Spinal cord (tissue), 10 donors: ENCODE results near the gene ZNF407. TPM values are rescaled to one million over a fixed set of nuclear protein-coding genes. Genes with fewer than 3 reads are reported as not detected.

Experiments used
- DNase-seq, 6 donors: peaks; one replicate each; pipeline versions ENCODE4 v3.0.0 to v3.0.0-alpha.2; 2013 to 2015; ENCODE audit warnings: low spot score in 6 of 6, low read depth in 4 of 6
- H3K27ac ChIP-seq: one replicate; pipeline ENCODE4 v1.5.1; 2013; ENCODE audit warnings: low read depth, low read length, control low read depth
- H3K27me3 ChIP-seq: one replicate; pipeline ENCODE4 v1.6.1; 2013; ENCODE audit warnings: low read length; ENCODE audit not compliant: control insufficient read depth, insufficient read depth
- H3K36me3 ChIP-seq: one replicate; pipeline ENCODE4 v1.6.1; 2013; ENCODE audit warnings: low read length; ENCODE audit not compliant: control insufficient read depth, insufficient read depth
- H3K4me1 ChIP-seq: one replicate; pipeline ENCODE4 v1.6.1; 2013; ENCODE audit warnings: low read length; ENCODE audit not compliant: control insufficient read depth, insufficient read depth
- H3K4me3 ChIP-seq: one replicate; pipeline ENCODE4 v1.5.1; 2013; ENCODE audit warnings: low read depth, low read length, control low read depth
- H3K9me3 ChIP-seq: one replicate; pipeline ENCODE4 v1.6.1; 2013; ENCODE audit warnings: low read length; ENCODE audit not compliant: control insufficient read depth, insufficient read depth
- WGBS: methylation state at CpG from one replicate; pipeline ENCODE4 v1.1.5; 2013; ENCODE audit warnings: missing lambda C conversion rate; ENCODE audit not compliant: insufficient coverage; 5-methylcytosine and 5-hydroxymethylcytosine counted together
- polyA plus RNA-seq, 2 donors: library from polyadenylated mRNA; unstranded; fragments of 120-200 nt; gene quantifications; one replicate each; pipeline ENCODE4 v1.2.1, GENCODE V29; 2013; ENCODE audit not compliant: insufficient read length in 2 of 2
- total RNA-seq, 2 donors: library from RNA; depleted of rRNA in 1 of 2; stranded (reverse); fragments of 120-200 nt in 1 of 2; fragments of >200 nt in 1 of 2; gene quantifications; one replicate each; pipeline versions ENCODE4 v1.2.3 to v1.2.4, GENCODE V29; 2013 to 2014
- donor health status: healthy.

ZNF407 gene
- total and polyA plus RNA-seq, 4 donors, result 7.9 to 22.8 (median 13.2) TPM

DNA sequence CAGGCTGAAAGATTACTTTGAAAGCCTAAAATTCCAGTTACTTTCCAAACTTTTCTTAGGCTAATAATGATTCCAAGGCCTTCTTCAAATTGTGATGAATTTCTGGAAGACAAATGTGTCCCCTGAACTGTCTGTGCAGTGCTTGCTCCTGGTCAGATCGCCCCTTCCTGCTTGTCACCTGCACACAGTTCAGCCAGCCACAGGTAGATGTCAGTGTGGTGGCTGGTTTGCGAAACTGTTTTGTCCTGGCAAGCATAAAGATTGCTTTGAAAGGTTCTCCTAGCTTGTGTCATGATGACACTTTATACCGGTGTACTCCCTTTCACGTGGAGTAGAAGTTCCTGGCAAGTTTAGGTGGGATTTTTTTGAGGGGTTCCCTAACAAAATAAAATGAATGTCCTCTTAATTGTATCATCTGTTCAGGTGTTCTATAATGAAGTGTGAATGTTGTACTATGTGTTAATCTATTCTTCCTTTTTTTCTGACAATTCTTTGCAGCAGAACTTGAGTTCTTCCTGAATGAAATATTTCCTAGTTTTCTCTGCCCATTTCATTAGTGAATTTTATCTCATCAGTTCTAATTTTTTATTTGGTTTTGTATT, 298.8 kb downstream of the ZNF407 start:
- Histone ChIP-seq H3K9me3 (no peaks in the 10 kb centered on the region), H3K27ac (no peak overlapping the region), H3K27me3 (no peaks in the 10 kb centered on the region), H3K36me3 (no peaks in the 10 kb centered on the region), H3K4me1 (peaks cover 5% of the 10 kb centered on the region), H3K4me3 (no peak overlapping the region)
- 46% methylated on average over 3 of the region's 4 CpGs for WGBS
- DNase-seq, result peak in 4 of 6 donors; percentile 21 to 90 (median 32)

DNA sequence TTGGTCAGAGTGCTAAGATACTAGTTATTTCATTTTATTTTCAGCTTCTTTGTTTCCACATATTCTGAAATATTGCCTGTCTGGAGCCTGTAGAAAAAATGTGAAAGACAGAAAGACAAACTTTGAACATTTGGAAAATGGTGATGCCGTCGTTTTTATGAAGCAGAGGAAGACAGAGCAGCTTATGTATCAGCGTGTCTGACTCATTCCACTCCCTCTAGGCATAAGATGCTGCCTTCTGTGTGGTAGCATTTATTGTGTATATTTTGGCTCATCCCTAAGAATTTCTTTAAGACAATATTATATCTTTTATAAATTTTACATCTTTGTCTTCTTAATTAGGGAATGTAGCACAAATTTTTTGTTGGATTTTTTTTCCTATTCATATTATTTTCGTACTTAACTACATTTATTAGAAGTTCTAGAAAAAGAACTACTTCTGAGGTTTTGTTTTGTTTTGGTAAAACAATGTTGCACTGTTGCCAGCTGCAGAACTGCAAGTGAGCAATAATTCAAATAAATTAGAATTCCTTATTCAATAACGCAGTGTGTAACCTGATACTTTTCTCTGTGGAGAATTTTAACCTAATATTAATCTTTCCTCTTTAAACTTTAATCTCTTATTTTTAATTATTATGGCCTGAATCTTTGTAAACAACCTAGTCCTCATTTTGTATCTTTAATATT, 300.4 kb downstream of the ZNF407 start:
- DNase-seq, result no peak
- Histone ChIP-seq H3K4me3 (no peak overlapping the region), H3K36me3 (no peaks in the 10 kb centered on the region), H3K27ac (peak overlapping the region; percentile 10), H3K27me3 (no peaks in the 10 kb centered on the region), H3K4me1 (peaks cover 5% of the 10 kb centered on the region), H3K9me3 (no peaks in the 10 kb centered on the region)
- no CpG with 5 or more reads among the region's 5 CpGs for WGBS

DNA sequence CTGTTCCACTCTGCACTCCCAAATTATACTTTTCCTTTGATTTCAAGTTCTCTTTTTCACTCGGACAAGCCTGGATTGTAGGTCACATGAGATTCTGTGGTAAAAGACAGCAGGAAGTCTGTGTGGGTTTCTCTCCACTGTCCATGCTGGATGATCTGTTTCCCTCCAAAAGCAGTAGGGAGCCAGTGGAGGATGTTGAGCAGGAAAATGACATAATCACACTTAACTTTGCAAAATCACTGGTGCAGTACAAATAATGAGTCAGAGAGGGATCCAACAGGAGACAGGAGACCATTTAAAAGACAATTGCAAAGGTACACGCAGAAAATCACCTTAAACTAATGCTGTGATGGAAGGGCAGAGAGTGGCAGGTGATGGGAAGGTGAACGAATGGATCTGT, 301.3 kb downstream of the ZNF407 start:
- DNase-seq, result peak in 2 of 6 donors; percentile 40 to 59
- 62% methylated on average over 2 of the region's 3 CpGs for WGBS
- no peak overlapping the region for H3K4me3 ChIP-seq
- H3K9me3 ChIP-seq, result no peaks in the 10 kb centered on the region
- H3K4me1 ChIP-seq, result peaks cover 5% of the 10 kb centered on the region
- no peaks in the 10 kb centered on the region for H3K36me3 ChIP-seq
- H3K27ac ChIP-seq, result no peak overlapping the region
- H3K27me3 ChIP-seq, result no peaks in the 10 kb centered on the region

DNA sequence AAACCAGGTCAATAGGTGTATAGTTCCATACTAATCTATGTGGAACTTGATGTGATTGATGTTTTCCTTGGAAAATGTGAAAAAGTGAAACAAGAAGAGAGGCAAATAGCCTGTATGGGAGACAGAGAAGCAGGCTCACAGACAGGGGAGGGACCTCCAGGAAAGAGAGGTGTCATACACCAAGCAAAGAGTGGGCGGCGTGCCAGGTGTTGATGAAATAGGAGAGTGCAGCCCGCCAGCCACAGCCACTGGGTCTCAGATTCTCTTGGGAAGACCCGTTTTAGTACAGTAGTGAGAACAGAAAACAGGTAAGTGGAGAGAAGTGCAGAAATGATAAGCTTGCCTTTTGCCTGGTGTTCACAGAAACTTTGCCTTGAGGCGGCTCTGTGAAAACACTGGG, 301.9 kb downstream of the ZNF407 start:
- WGBS, result 92% methylated on average over 5 of the region's 5 CpGs
- no peaks in the 10 kb centered on the region for H3K27me3 ChIP-seq
- no peaks in the 10 kb centered on the region for H3K36me3 ChIP-seq
- DNase-seq, result no peak
- H3K27ac ChIP-seq, result no peak overlapping the region
- no peaks in the 10 kb centered on the region for H3K9me3 ChIP-seq
- peaks cover 5% of the 10 kb centered on the region for H3K4me1 ChIP-seq
- no peak overlapping the region for H3K4me3 ChIP-seq

DNA sequence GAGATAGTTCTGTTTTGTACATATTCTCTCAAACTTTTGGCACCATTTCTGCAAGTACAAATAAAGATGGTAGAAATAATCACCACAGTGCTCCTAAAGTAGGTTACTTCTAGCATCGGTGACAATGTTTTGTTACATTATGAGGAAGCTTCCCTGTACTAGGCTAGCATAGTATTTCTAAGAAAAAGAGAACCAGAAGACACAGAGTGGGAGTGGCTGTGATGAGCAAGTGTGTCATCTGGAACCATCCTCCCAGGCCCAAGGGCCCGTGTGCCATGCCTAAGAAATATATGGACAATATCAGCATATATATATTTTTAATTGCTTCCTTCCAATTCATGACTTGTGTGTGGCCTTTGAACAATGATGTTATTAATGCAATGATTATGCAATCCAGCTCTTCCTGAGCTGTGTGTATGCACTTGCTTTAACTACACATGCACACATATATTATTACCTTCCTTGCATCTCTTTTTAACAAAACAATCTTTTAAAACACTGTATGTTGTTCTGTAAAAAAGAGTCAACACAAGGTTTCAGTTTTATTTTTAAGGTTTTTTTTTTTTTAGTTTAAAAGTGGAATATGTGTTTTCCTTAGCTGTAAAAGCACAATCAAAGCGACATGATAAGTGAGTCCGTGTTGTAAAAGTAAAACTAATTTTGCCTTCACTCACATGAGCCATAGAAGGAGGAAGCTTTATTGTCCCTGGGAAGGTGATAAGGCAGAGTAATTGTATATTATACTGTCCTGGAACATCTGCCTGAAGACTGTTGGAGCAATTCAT, 303.9 kb downstream of the ZNF407 start:
- Histone ChIP-seq H3K27me3 (no peaks in the 10 kb centered on the region), H3K4me1 (peaks cover 5% of the 10 kb centered on the region), H3K9me3 (no peaks in the 10 kb centered on the region), H3K27ac (no peak overlapping the region), H3K36me3 (peaks cover 2% of the 10 kb centered on the region), H3K4me3 (no peak overlapping the region)
- no CpG with 5 or more reads among the region's 4 CpGs for WGBS
- DNase-seq, result no peak

GRCh38 chr18:74902147-74902455, 304.4 kb downstream of the ZNF407 start:
- peak in 1 of 6 donors; percentile 69 for DNase-seq
- H3K9me3 ChIP-seq, result no peaks in the 10 kb centered on the region
- H3K4me3 ChIP-seq, result no peak overlapping the region
- no peak overlapping the region for H3K27ac ChIP-seq
- 25% methylated on average over 7 of the region's 13 CpGs for WGBS
- H3K36me3 ChIP-seq, result peaks cover 2% of the 10 kb centered on the region
- H3K27me3 ChIP-seq, result no peaks in the 10 kb centered on the region
- peaks cover 5% of the 10 kb centered on the region for H3K4me1 ChIP-seq

GRCh38 chr18:74905247-74905646, 307.6 kb downstream of the ZNF407 start:
- no peak overlapping the region for H3K4me3 ChIP-seq
- H3K36me3 ChIP-seq, result peaks cover 2% of the 10 kb centered on the region
- 83% methylated on average over 10 of the region's 15 CpGs for WGBS
- H3K4me1 ChIP-seq, result no peaks in the 10 kb centered on the region
- H3K27me3 ChIP-seq, result no peaks in the 10 kb centered on the region
- no peak overlapping the region for H3K27ac ChIP-seq
- DNase-seq, result no peak
- H3K9me3 ChIP-seq, result no peaks in the 10 kb centered on the region

DNA sequence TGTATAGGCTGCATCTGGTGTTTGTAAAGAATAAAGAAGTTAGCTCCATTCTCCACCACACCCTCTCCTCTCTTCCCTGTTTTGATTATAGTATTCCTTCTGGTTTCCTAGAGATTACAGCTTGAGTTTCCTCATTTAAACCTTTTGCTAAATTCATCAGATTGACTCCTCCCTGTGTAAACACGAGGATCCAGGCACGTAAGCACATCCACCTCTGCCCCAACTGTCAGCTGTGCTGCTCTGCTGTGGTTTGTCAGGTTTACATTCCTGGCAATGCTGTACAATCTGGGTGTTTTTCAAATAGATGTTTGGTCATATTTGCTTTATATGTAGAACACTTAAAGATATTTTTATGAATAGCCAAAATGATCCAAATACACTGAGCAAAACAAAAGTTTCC, 308.5 kb downstream of the ZNF407 start:
- H3K36me3 ChIP-seq, result peaks cover 2% of the 10 kb centered on the region
- H3K27ac ChIP-seq, result no peak overlapping the region
- no peak for DNase-seq
- H3K27me3 ChIP-seq, result no peaks in the 10 kb centered on the region
- 90% methylated on average over 2 of the region's 2 CpGs for WGBS
- no peak overlapping the region for H3K4me3 ChIP-seq
- H3K4me1 ChIP-seq, result no peaks in the 10 kb centered on the region
- H3K9me3 ChIP-seq, result no peaks in the 10 kb centered on the region

DNA sequence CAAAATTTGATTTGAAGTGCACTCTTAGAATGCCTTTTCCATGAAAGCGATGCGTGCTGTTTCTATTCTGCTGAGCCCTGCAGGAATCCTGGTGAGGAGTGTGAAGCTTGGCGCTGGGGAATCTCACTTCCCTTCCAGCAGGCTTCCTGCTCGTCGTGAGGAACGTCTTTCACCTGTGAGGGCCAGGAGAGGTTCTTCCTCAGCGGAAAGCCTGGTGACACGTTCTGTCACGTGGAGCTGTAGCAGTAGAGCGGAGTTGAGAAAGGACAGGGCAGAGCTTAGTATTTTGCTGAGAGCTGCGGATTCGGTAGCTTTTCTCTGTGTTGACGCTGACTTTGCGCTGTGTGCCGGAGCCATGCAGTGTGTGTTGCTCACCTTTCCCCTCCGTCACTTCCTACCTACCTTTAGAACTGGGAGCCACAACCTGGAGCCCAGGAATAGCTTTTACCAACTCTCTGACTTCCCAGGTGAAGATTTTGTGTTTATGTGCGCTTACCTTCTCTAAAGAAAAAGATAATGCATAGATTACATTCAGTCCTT, 316.5 kb downstream of the ZNF407 start:
- H3K27ac ChIP-seq, result no peak overlapping the region
- no peaks in the 10 kb centered on the region for H3K27me3 ChIP-seq
- no peaks in the 10 kb centered on the region for H3K9me3 ChIP-seq
- no peak overlapping the region for H3K4me3 ChIP-seq
- 72% methylated on average over 15 of the region's 17 CpGs for WGBS
- H3K36me3 ChIP-seq, result no peaks in the 10 kb centered on the region
- no peak for DNase-seq
- no peaks in the 10 kb centered on the region for H3K4me1 ChIP-seq
